SU-DHL-6 (cell line): ENCODE data around the gene SLC47A1.
"Not testable (repeated sequence)": the region's sequence is repeated elsewhere in the genome, so short reads cannot be mapped to it uniquely, and the experiment has no call there.

Experiments used
- CTCF ChIP-seq: fragments of 200-600 bp; sonication (generic); IDR thresholded peaks from one replicate; pipeline ENCODE4 v1.5.1; 2017; ENCODE audit warnings: antibody characterized with exemption, mild to moderate bottlenecking, low read length, moderate library complexity; ENCODE audit not compliant: insufficient read depth, poor library complexity, severe bottlenecking
- EZH2phosphoT487 ChIP-seq: fragments of 200-600 bp; sonication (generic), shearing (Covaris generic); conservative IDR thresholded peaks from 2 replicates; pipeline ENCODE4 v1.6.1; 2018; ENCODE audit warnings: mild to moderate bottlenecking, antibody characterized with exemption, low read length, moderate library complexity, mixed read lengths

GRCh38 chr17:19582152-19582551, 48.5 kb downstream of the SLC47A1 start:
- TF ChIP-seq CTCF, EZH2phosphoT487: not testable (repeated sequence)
